ENCODE measurements around the gene SLC6A4.

DNA sequence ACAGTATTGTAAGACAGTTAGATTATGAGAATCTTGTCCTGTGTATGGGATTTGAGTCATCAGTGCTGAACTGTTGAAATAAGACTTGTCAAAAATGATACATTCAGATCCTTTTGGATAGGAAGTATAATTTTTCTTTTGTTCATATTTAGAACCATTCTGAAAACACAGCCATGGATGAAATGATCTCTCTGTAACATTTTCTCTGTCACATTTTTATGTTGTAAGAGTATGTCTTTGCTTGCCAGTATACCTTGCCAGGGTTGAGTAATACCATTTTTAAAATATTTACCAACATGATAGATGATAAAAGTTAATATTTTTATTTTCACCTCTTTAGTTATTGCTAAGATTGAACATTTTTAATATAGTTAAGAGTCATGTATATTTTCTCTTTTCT, 73.9 kb downstream of the SLC6A4 start:
- TF ChIP-seq, protein P1, sequence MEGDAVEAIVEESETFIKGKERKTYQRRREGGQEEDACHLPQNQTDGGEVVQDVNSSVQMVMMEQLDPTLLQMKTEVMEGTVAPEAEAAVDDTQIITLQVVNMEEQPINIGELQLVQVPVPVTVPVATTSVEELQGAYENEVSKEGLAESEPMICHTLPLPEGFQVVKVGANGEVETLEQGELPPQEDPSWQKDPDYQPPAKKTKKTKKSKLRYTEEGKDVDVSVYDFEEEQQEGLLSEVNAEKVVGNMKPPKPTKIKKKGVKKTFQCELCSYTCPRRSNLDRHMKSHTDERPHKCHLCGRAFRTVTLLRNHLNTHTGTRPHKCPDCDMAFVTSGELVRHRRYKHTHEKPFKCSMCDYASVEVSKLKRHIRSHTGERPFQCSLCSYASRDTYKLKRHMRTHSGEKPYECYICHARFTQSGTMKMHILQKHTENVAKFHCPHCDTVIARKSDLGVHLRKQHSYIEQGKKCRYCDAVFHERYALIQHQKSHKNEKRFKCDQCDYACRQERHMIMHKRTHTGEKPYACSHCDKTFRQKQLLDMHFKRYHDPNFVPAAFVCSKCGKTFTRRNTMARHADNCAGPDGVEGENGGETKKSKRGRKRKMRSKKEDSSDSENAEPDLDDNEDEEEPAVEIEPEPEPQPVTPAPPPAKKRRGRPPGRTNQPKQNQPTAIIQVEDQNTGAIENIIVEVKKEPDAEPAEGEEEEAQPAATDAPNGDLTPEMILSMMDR (IDR thresholded peaks at IDR 0.05): no peak
- TF ChIP-seq POLR2A (IDR thresholded peaks at IDR 0.05): no peak
